Astrocyte (in vitro differentiated cells and primary cell): ENCODE measurements around the gene SENP1. TPM values are rescaled to one million over a fixed set of nuclear protein-coding genes. Genes with fewer than 3 reads are reported as not detected.
A peak's percentile ranks its signal among the peaks of the same experiment; 100 is the strongest.

Experiments used
- DNase-seq: peaks from one replicate; pipeline ENCODE4 v3.0.0-alpha.2; 2010; ENCODE audit warnings: low read depth
- FAIRE-seq: peaks from 2 replicates; lab custom pipeline; 2011; peaks lifted over from hg19 to GRCh38; lab: Jason Lieb, UNC
- H2AFZ ChIP-seq: 2 replicates; pipeline ENCODE4 v1.6.0; 2012; ENCODE audit warnings: low read depth, low read length, inconsistent platforms
- H3K27ac ChIP-seq: 2 replicates; pipeline ENCODE4 v1.5.1; 2011; ENCODE audit warnings: low read depth, low read length, inconsistent platforms
- H3K27me3 ChIP-seq: 2 replicates; pipeline ENCODE4 v1.6.0; 2011; ENCODE audit warnings: low read length, inconsistent platforms; ENCODE audit not compliant: insufficient read depth
- H3K36me3 ChIP-seq: 2 replicates; pipeline ENCODE4 v1.5.1; 2011; ENCODE audit warnings: low read length, inconsistent platforms; ENCODE audit not compliant: insufficient read depth
- H3K4me1 ChIP-seq: 2 replicates; pipeline ENCODE4 v1.5.1; 2011; ENCODE audit warnings: low read length, inconsistent platforms; ENCODE audit not compliant: insufficient read depth
- H3K4me2 ChIP-seq: 2 replicates; pipeline ENCODE4 v1.6.0; 2012; ENCODE audit warnings: low read length, inconsistent platforms
- H3K4me3 ChIP-seq: 2 replicates; pipeline ENCODE4 v1.5.1; 2011; ENCODE audit warnings: low read depth, mild to moderate bottlenecking, low read length, inconsistent platforms; ENCODE audit not compliant: insufficient read depth
- H3K79me2 ChIP-seq: 2 replicates; pipeline ENCODE4 v1.6.0; 2012; ENCODE audit warnings: mild to moderate bottlenecking, low read length, inconsistent platforms; ENCODE audit not compliant: insufficient read depth
- H3K9ac ChIP-seq: 2 replicates; pipeline ENCODE4 v1.6.0; 2012; ENCODE audit warnings: mild to moderate bottlenecking, low read length, inconsistent platforms
- H3K9me3 ChIP-seq: 2 replicates; pipeline ENCODE4 v1.5.1; 2012; ENCODE audit warnings: low read depth, mild to moderate bottlenecking, low read length, inconsistent platforms; ENCODE audit not compliant: insufficient read depth
- H4K20me1 ChIP-seq: 2 replicates; pipeline ENCODE4 v1.6.0; 2012; ENCODE audit warnings: low read length, inconsistent platforms; ENCODE audit not compliant: insufficient read depth
- H3K27ac Mint-ChIP-seq: one replicate; pipeline ENCODE4 v1.8.0; 2021; ENCODE audit warnings: mild to moderate bottlenecking, mixed read lengths; ENCODE audit not compliant: unreplicated experiment
- H3K27me3 Mint-ChIP-seq: one replicate; pipeline ENCODE4 v1.8.0; 2021; ENCODE audit warnings: low read depth, mixed read lengths; ENCODE audit not compliant: unreplicated experiment
- H3K36me3 Mint-ChIP-seq: one replicate; pipeline ENCODE4 v1.8.0; 2021; ENCODE audit warnings: low read depth, mixed read lengths; ENCODE audit not compliant: unreplicated experiment
- H3K4me1 Mint-ChIP-seq: one replicate; pipeline ENCODE4 v1.8.0; 2021; ENCODE audit warnings: low read depth, mixed read lengths; ENCODE audit not compliant: unreplicated experiment
- H3K4me3 Mint-ChIP-seq: one replicate; pipeline ENCODE4 v1.8.0; 2021; ENCODE audit warnings: mild to moderate bottlenecking, moderate library complexity, mixed read lengths; ENCODE audit not compliant: unreplicated experiment
- H3K9me3 Mint-ChIP-seq: one replicate; pipeline ENCODE4 v1.8.0; 2021; ENCODE audit warnings: mild to moderate bottlenecking, mixed read lengths; ENCODE audit not compliant: unreplicated experiment
- EZH2 ChIP-seq: IDR thresholded peaks from 2 replicates; pipeline ENCODE4 v1.6.1; 2012; ENCODE audit warnings: mild to moderate bottlenecking, low read length, inconsistent platforms; ENCODE audit not compliant: insufficient read depth
- total RNA-seq: library from RNA; stranded (reverse); gene quantifications from 2 replicates; pipeline ENCODE4 v1.2.1, GENCODE V29; 2021
- TF ChIP-seq, protein P1 (sequence below): IDR thresholded peaks from 2 replicates; pipeline ENCODE4 v1.5.1; 2011; ENCODE audit warnings: low read depth, mild to moderate bottlenecking, inconsistent platforms, low read length, moderate library complexity; ENCODE audit not compliant: insufficient read depth

Gene SENP1
- total RNA-seq, 1 donor from 2014 or later, result 13.6 TPM

DNA sequence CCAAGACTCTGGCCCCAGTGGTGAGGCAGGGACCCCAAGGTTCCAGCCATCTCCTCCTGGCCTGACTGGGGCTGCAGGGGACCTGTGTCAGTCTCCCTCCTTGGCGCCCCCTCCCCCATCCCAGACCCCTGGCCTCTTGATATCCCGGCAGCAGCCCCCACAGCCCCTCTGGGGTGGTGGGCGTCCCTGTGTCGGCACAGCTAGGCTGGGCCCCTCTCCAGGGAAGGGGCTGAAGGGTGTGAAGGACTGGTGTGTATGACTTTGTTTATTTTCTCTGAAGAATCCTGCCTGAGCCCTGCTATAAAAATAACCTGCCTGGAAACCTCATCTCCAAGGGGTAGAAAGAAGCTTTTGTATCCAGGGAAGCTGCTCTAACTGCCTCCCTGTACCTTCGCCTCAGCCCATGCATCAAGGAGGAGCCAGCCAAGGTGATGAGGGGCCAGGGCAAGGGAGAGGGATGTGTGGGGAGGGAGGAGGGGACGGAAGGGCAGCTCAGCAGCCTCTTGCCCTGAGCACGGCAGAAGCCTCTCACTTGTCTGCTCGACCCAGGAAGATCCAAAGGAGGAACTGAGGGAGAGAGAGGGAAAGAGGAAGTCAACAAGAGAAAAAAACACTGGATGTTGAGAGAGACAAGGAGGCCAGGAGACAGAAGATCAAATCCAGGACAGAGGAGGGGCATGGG lies 76.2 kb downstream of the SENP1 start:
- Histone ChIP-seq H3K9ac (no peak overlapping the region), H4K20me1 (no peaks in the 10 kb centered on the region), H3K4me1 (no peaks in the 10 kb centered on the region), H3K27me3 (no peaks in the 10 kb centered on the region), H3K4me3 (no peak overlapping the region), H3K9me3 (no peaks in the 10 kb centered on the region), H3K79me2 (no peaks in the 10 kb centered on the region), H3K4me2 (no peak overlapping the region), H3K36me3 (no peaks in the 10 kb centered on the region), H3K27ac (no peak overlapping the region), H2AFZ (no peak overlapping the region)
- Mint-ChIP-seq H3K27ac (no peak overlapping the region), H3K4me3 (no peak overlapping the region), H3K36me3 (no peaks in the 10 kb centered on the region), H3K4me1 (peaks cover 19% of the 10 kb centered on the region), H3K9me3 (no peaks in the 10 kb centered on the region), H3K27me3 (peaks cover 7% of the 10 kb centered on the region)
- TF ChIP-seq, protein P1, sequence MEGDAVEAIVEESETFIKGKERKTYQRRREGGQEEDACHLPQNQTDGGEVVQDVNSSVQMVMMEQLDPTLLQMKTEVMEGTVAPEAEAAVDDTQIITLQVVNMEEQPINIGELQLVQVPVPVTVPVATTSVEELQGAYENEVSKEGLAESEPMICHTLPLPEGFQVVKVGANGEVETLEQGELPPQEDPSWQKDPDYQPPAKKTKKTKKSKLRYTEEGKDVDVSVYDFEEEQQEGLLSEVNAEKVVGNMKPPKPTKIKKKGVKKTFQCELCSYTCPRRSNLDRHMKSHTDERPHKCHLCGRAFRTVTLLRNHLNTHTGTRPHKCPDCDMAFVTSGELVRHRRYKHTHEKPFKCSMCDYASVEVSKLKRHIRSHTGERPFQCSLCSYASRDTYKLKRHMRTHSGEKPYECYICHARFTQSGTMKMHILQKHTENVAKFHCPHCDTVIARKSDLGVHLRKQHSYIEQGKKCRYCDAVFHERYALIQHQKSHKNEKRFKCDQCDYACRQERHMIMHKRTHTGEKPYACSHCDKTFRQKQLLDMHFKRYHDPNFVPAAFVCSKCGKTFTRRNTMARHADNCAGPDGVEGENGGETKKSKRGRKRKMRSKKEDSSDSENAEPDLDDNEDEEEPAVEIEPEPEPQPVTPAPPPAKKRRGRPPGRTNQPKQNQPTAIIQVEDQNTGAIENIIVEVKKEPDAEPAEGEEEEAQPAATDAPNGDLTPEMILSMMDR, result no peak
- no peak for TF ChIP-seq EZH2
- DNase-seq (no peak), FAIRE-seq (no peak)

DNA sequence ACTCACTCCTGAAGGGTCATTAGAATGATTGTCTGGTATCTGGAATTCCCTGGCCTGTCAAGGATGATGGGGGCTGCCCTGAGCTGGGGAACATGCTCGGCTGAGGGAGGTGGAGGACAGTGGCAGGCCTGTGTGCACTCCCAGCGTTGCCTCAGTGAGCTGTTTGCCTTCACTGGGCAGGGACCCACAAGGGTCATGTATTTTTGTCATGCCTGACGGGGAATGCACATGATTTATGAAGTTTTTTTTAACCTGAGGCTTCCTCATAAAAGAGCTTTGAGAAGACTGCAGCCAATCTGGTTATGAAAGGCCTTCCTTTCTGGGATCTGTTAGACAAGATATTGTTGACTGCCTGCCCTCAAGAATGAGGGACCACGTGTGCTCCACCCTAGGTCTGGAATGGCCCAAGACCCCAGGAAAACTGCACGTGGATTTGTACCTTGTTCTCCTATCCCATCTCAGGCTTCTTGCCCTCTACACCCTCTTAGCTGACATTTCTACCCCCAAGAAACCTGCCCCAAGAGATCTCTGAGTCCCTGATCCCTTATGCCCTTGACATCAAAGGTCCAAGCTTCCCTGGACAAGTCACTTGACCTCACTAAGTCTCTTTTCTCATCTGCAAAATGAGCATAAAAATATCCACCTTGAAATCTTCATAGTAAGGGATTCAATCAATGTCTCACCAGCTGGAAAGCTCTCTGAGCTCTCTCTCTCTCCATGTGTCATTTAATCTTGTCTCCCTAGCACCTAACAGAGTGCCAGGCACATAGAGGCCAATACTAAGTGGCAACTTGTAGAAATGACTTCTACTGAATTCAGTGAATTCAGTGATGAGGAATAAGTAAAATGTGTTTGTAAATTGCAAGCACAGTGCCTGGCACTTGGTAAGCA lies 77.1 kb downstream of the SENP1 start:
- TF ChIP-seq, protein P1, result no peak
- no peak for TF ChIP-seq EZH2
- FAIRE-seq (no peak), DNase-seq (no peak)
- H3K4me3 ChIP-seq, result no peak overlapping the region
- Mint-ChIP-seq H3K4me3 (no peak overlapping the region), H3K36me3 (no peaks in the 10 kb centered on the region), H3K4me1 (peaks cover 19% of the 10 kb centered on the region), H3K27ac (peak overlapping the region; percentile 26), H3K27me3 (peaks cover 7% of the 10 kb centered on the region), H3K9me3 (no peaks in the 10 kb centered on the region)
- no peaks in the 10 kb centered on the region for H3K4me1 ChIP-seq
- no peaks in the 10 kb centered on the region for H3K27me3 ChIP-seq
- no peak overlapping the region for H3K4me2 ChIP-seq
- H3K27ac ChIP-seq, result no peak overlapping the region
- no peak overlapping the region for H2AFZ ChIP-seq
- H3K9ac ChIP-seq, result no peak overlapping the region
- no peaks in the 10 kb centered on the region for H4K20me1 ChIP-seq
- no peaks in the 10 kb centered on the region for H3K79me2 ChIP-seq
- no peaks in the 10 kb centered on the region for H3K9me3 ChIP-seq
- no peaks in the 10 kb centered on the region for H3K36me3 ChIP-seq
